HG03457 (cell line): ENCODE measurements around the gene KPNA3.

Experiments
- ATAC-seq: cut with Tn5 transposase; IDR thresholded peaks from one replicate; pipeline ENCODE4 v1.9.1; 2021; ENCODE audit warnings: moderate number of reproducible peaks; ENCODE audit not compliant: unreplicated experiment

KPNA3 gene

GRCh38 chr13:49683489-49683888 is 109.0 kb downstream of the KPNA3 start:
- no peak for ATAC-seq

GRCh38 chr13:49681842-49682435 is 110.5 kb downstream of the KPNA3 start:
- no peak for ATAC-seq

GRCh38 chr13:49679246-49679645 is 113.2 kb downstream of the KPNA3 start:
- no peak for ATAC-seq

- no peak for ATAC-seq
Observed at GRCh38 chr13:49678191-49678914, 114.1 kb downstream of the KPNA3 start.

- ATAC-seq = no peak
Observed at GRCh38 chr13:49676581-49677298, 115.7 kb downstream of the KPNA3 start.

- ATAC-seq = no peak
Observed at GRCh38 chr13:49670828-49671227, 121.7 kb downstream of the KPNA3 start.

GRCh38 chr13:49669735-49670309 is 122.7 kb downstream of the KPNA3 start:
- no peak for ATAC-seq

GRCh38 chr13:49667773-49668172 is 124.7 kb downstream of the KPNA3 start:
- no peak for ATAC-seq

GRCh38 chr13:49664606-49665005 is 127.9 kb downstream of the KPNA3 start:
- no peak for ATAC-seq

- ATAC-seq = no peak
Observed at GRCh38 chr13:49657241-49657641, 135.2 kb downstream of the KPNA3 start.

- ATAC-seq = no peak
Observed at GRCh38 chr13:49655906-49656305, 136.6 kb downstream of the KPNA3 start.

- no peak for ATAC-seq
Observed at GRCh38 chr13:49654011-49654410, 138.5 kb downstream of the KPNA3 start.

GRCh38 chr13:49653478-49653877 is 139.0 kb downstream of the KPNA3 start:
- no peak for ATAC-seq

GRCh38 chr13:49652355-49653305 is 139.9 kb downstream of the KPNA3 start:
- no peak for ATAC-seq

- ATAC-seq = no peak
Observed at GRCh38 chr13:49651570-49652354, 140.7 kb downstream of the KPNA3 start.

GRCh38 chr13:49649963-49650312 is 142.5 kb downstream of the KPNA3 start:
- ATAC-seq = no peak
